OCI-LY7 (cell line): ENCODE data around the gene C5orf15.

Source experiments
- EZH2phosphoT487 ChIP-seq: fragments of 200-600 bp; sonication (generic); IDR thresholded peaks from 2 replicates; pipeline ENCODE4 v1.6.1; 2018; ENCODE audit warnings: low read depth, borderline replicate concordance, mild to moderate bottlenecking, mixed run types, antibody characterized with exemption, low read length, moderate library complexity, mixed read lengths
- TF ChIP-seq, protein P1 (sequence below): fragments of 200-600 bp; sonication (generic); conservative IDR thresholded peaks from 2 replicates; pipeline ENCODE4 v1.5.1; 2014; ENCODE audit warnings: mild to moderate bottlenecking, antibody characterized with exemption, low read length, moderate library complexity, mixed read lengths

DNA sequence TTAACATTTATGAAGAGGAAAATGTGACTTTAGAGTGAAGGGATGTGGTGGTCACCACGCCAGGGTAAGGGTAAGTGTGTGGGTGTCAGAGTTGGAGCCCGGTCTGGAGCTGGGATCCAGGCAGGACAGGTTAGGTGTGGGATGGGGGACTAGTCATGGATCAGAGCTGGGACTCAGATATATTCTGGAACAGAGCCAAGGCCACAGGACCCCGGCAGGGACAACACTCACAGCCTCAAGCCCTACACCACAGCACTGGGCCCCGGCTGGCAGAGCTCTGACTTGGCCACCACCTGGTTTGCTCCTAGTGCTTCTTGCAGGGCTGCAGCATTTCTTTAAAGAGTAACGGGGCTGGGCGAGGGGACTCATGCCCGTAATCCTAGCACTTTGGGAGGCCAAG lies 47.4 kb downstream of the C5orf15 start:
- TF ChIP-seq, protein P1, sequence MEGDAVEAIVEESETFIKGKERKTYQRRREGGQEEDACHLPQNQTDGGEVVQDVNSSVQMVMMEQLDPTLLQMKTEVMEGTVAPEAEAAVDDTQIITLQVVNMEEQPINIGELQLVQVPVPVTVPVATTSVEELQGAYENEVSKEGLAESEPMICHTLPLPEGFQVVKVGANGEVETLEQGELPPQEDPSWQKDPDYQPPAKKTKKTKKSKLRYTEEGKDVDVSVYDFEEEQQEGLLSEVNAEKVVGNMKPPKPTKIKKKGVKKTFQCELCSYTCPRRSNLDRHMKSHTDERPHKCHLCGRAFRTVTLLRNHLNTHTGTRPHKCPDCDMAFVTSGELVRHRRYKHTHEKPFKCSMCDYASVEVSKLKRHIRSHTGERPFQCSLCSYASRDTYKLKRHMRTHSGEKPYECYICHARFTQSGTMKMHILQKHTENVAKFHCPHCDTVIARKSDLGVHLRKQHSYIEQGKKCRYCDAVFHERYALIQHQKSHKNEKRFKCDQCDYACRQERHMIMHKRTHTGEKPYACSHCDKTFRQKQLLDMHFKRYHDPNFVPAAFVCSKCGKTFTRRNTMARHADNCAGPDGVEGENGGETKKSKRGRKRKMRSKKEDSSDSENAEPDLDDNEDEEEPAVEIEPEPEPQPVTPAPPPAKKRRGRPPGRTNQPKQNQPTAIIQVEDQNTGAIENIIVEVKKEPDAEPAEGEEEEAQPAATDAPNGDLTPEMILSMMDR: no peak
- no peak for TF ChIP-seq EZH2phosphoT487
